Large intestine (tissue), 3 donors: ENCODE data around the gene ESAM. TPM values are rescaled to one million over a fixed set of nuclear protein-coding genes. Genes with fewer than 3 reads are reported as not detected.

Experiments used
- DNase-seq, 2 donors: peaks; one replicate each; pipeline versions ENCODE4 v3.0.0 to v3.0.0-alpha.2; 2013
- H3K27ac ChIP-seq: one replicate; pipeline ENCODE4 v1.5.1; 2013; ENCODE audit warnings: low read length
- H3K27me3 ChIP-seq: 2 replicates; pipeline ENCODE4 v1.6.1; 2013; ENCODE audit warnings: low read length; ENCODE audit not compliant: control insufficient read depth, insufficient read depth
- H3K36me3 ChIP-seq: 2 replicates; pipeline ENCODE4 v1.6.1; 2013; ENCODE audit warnings: low read length; ENCODE audit not compliant: control insufficient read depth, insufficient read depth
- H3K4me1 ChIP-seq: one replicate; pipeline ENCODE4 v1.6.1; 2013; ENCODE audit warnings: low read length; ENCODE audit not compliant: control insufficient read depth, insufficient read depth
- H3K4me3 ChIP-seq: one replicate; pipeline ENCODE4 v1.5.1; 2013; ENCODE audit warnings: low read length
- H3K9me3 ChIP-seq: one replicate; pipeline ENCODE4 v1.6.1; 2013; ENCODE audit warnings: mild to moderate bottlenecking, low read depth, low read length, moderate library complexity; ENCODE audit not compliant: control insufficient read depth
- WGBS: methylation state at CpG from one replicate; pipeline ENCODE4 v1.1.5; 2013; ENCODE audit warnings: low lambda C conversion rate; ENCODE audit not compliant: insufficient coverage; 5-methylcytosine and 5-hydroxymethylcytosine counted together
- polyA plus RNA-seq: library from polyadenylated mRNA; unstranded; fragments of 120-200 nt; gene quantifications from one replicate; pipeline ENCODE4 v1.2.1, GENCODE V29; 2013

The ESAM gene
- polyA plus RNA-seq, 1 donor, result 15.0 TPM

GRCh38 chr11:124760205-124760652 is 1.9 kb downstream of the ESAM start:
- Histone ChIP-seq H3K9me3 (peaks cover 8% of the 10 kb centered on the region), H3K27ac (no peak overlapping the region), H3K27me3 (peaks cover 75% of the 10 kb centered on the region), H3K36me3 (peaks cover 4% of the 10 kb centered on the region), H3K4me1 (peaks cover 37% of the 10 kb centered on the region), H3K4me3 (peak overlapping the region; percentile 17)
- no peak for DNase-seq
- WGBS, result no CpG with 5 or more reads among the region's 25 CpGs

- peaks cover 37% of the 10 kb centered on the region for H3K4me1 ChIP-seq
- peak overlapping the region; percentile 32 for H3K4me3 ChIP-seq
- H3K27ac ChIP-seq, result no peak overlapping the region
- H3K36me3 ChIP-seq, result no peaks in the 10 kb centered on the region
- peaks cover 80% of the 10 kb centered on the region for H3K27me3 ChIP-seq
- no CpG with 5 or more reads among the region's 52 CpGs for WGBS
- peak in 1 of 2 donors; percentile 38 for DNase-seq
- peaks cover 8% of the 10 kb centered on the region for H3K9me3 ChIP-seq
These were observed 2.6 kb downstream of the ESAM start for GRCh38 chr11:124759266-124760204.

- Histone ChIP-seq H3K27ac (no peak overlapping the region), H3K4me3 (peak overlapping the region; percentile 32), H3K27me3 (peaks cover 88% of the 10 kb centered on the region), H3K4me1 (peaks cover 37% of the 10 kb centered on the region), H3K36me3 (no peaks in the 10 kb centered on the region), H3K9me3 (peaks cover 8% of the 10 kb centered on the region)
- no CpG with 5 or more reads among the region's 53 CpGs for WGBS
- DNase-seq, result peak; percentile 81 to 92
These were observed 3.5 kb downstream of the ESAM start for GRCh38 chr11:124758355-124759265.

- no peaks in the 10 kb centered on the region for H3K36me3 ChIP-seq
- no peak for DNase-seq
- no peak overlapping the region for H3K27ac ChIP-seq
- H3K27me3 ChIP-seq, result peaks cover 94% of the 10 kb centered on the region
- no peak overlapping the region for H3K4me3 ChIP-seq
- H3K9me3 ChIP-seq, result peaks cover 8% of the 10 kb centered on the region
- no CpG with 5 or more reads among the region's 3 CpGs for WGBS
- peaks cover 36% of the 10 kb centered on the region for H3K4me1 ChIP-seq
These were observed 4.8 kb downstream of the ESAM start for GRCh38 chr11:124757320-124757719.

- peaks cover 95% of the 10 kb centered on the region for H3K27me3 ChIP-seq
- peaks cover 11% of the 10 kb centered on the region for H3K9me3 ChIP-seq
- H3K4me1 ChIP-seq, result peaks cover 39% of the 10 kb centered on the region
- H3K27ac ChIP-seq, result no peak overlapping the region
- 25% methylated on average over 1 of the region's 6 CpGs for WGBS
- no peak for DNase-seq
- H3K4me3 ChIP-seq, result no peak overlapping the region
- H3K36me3 ChIP-seq, result no peaks in the 10 kb centered on the region
These were observed 5.3 kb downstream of the ESAM start for GRCh38 chr11:124756753-124757227.

GRCh38 chr11:124756033-124756752 is 5.9 kb downstream of the ESAM start:
- H3K36me3 ChIP-seq, result no peaks in the 10 kb centered on the region
- WGBS, result no CpG with 5 or more reads among the region's 9 CpGs
- H3K27me3 ChIP-seq, result peaks cover 95% of the 10 kb centered on the region
- no peak overlapping the region for H3K4me3 ChIP-seq
- H3K27ac ChIP-seq, result no peak overlapping the region
- DNase-seq, result no peak
- H3K4me1 ChIP-seq, result peaks cover 38% of the 10 kb centered on the region
- peaks cover 12% of the 10 kb centered on the region for H3K9me3 ChIP-seq

- peaks cover 9% of the 10 kb centered on the region for H3K9me3 ChIP-seq
- no peak overlapping the region for H3K4me3 ChIP-seq
- no peak for DNase-seq
- no peaks in the 10 kb centered on the region for H3K36me3 ChIP-seq
- H3K27me3 ChIP-seq, result peaks cover 95% of the 10 kb centered on the region
- no peak overlapping the region for H3K27ac ChIP-seq
- peaks cover 28% of the 10 kb centered on the region for H3K4me1 ChIP-seq
- WGBS, result 55% methylated on average over 2 of the region's 6 CpGs
These were observed 7.4 kb downstream of the ESAM start for GRCh38 chr11:124754710-124755109.

- WGBS, result no CpG with 5 or more reads among the region's 4 CpGs
- Histone ChIP-seq H3K36me3 (no peaks in the 10 kb centered on the region), H3K4me1 (peaks cover 24% of the 10 kb centered on the region), H3K4me3 (no peak overlapping the region), H3K9me3 (peaks cover 5% of the 10 kb centered on the region), H3K27me3 (peaks cover 95% of the 10 kb centered on the region), H3K27ac (no peak overlapping the region)
- no peak for DNase-seq
These were observed 7.8 kb downstream of the ESAM start for GRCh38 chr11:124754309-124754708.

GRCh38 chr11:124753624-124754023 is 8.5 kb downstream of the ESAM start:
- no peak overlapping the region for H3K4me3 ChIP-seq
- no peak overlapping the region for H3K27ac ChIP-seq
- no CpG with 5 or more reads among the region's 7 CpGs for WGBS
- no peak for DNase-seq
- H3K4me1 ChIP-seq, result peaks cover 17% of the 10 kb centered on the region
- H3K36me3 ChIP-seq, result no peaks in the 10 kb centered on the region
- H3K9me3 ChIP-seq, result peaks cover 4% of the 10 kb centered on the region
- H3K27me3 ChIP-seq, result peaks cover 95% of the 10 kb centered on the region

GRCh38 chr11:124753205-124753604 is 8.9 kb downstream of the ESAM start:
- peaks cover 13% of the 10 kb centered on the region for H3K4me1 ChIP-seq
- no peak for DNase-seq
- peaks cover 95% of the 10 kb centered on the region for H3K27me3 ChIP-seq
- peaks cover 4% of the 10 kb centered on the region for H3K9me3 ChIP-seq
- H3K36me3 ChIP-seq, result no peaks in the 10 kb centered on the region
- H3K4me3 ChIP-seq, result no peak overlapping the region
- no peak overlapping the region for H3K27ac ChIP-seq
